Uterus (tissue), 4 donors: ENCODE results near the gene USP14. TPM values are rescaled to one million over a fixed set of nuclear protein-coding genes. Genes with fewer than 3 reads are reported as not detected.

ENCODE experiments used
- DNase-seq, 2 donors: peaks; one replicate each; pipeline ENCODE4 v3.0.0-alpha.2; 2019 to 2020
- H3K27ac ChIP-seq, 2 donors: fragments of 200-600 bp; sonication (generic); 1 replicate in 1 of 2; 2 replicates in 1 of 2; pipeline ENCODE4 v1.5.1; 2016 to 2018
- H3K27me3 ChIP-seq, 2 donors: fragments of 200-600 bp; sonication (generic); one replicate each; pipeline ENCODE4 v1.5.1; 2018 to 2019; ENCODE audit warnings: control low read depth in 1 of 2
- H3K36me3 ChIP-seq, 2 donors: fragments of 200-600 bp; sonication (generic); one replicate each; pipeline ENCODE4 v1.5.1; 2019; ENCODE audit warnings: control low read depth in 1 of 2
- H3K4me1 ChIP-seq, 2 donors: fragments of 200-600 bp; sonication (generic); one replicate each; pipeline ENCODE4 v1.5.1; 2018 to 2019; ENCODE audit warnings: control low read depth in 1 of 2
- H3K4me3 ChIP-seq, 2 donors: fragments of 200-600 bp; sonication (generic); 1 replicate in 1 of 2; 2 replicates in 1 of 2; pipeline ENCODE4 v1.5.1; 2018 to 2019; ENCODE audit warnings: mild to moderate bottlenecking in 1 of 2
- H3K9me3 ChIP-seq, 2 donors: fragments of 200-600 bp; sonication (generic); one replicate each; pipeline ENCODE4 v1.5.1; 2019; ENCODE audit warnings: control low read depth in 1 of 2
- POLR2A ChIP-seq, 2 donors: fragments of 450-650 bp; IDR thresholded peaks; one replicate each; pipeline ENCODE4 v1.6.1; 2016; ENCODE audit warnings: antibody characterized with exemption in 2 of 2, mild to moderate bottlenecking in 1 of 2, moderate library complexity in 1 of 2
- intact Hi-C: fragments of 100-400 bp; cut with DNase I; formaldehyde crosslinking; loops from one replicate; pipeline ENCODE4 v1.15.1; 2023; ENCODE audit warnings: low total_unique reads
- total RNA-seq, 4 donors: library from RNA; depleted of rRNA in 3 of 4; stranded (reverse); fragments of >200 nt in 3 of 4; gene quantifications; one replicate each; pipeline versions ENCODE4 v1.1.0 to v1.2.4, GENCODE V29; 2014 to 2023
- TF ChIP-seq, protein P1 (sequence below), 4 experiments: fragments of 200-600 bp in 2 of 4; fragments of 450-650 bp in 2 of 4; sonication (generic) in 2 of 4; IDR thresholded peaks; one replicate each; pipeline ENCODE4 v1.5.1; 2016 to 2019; ENCODE audit warnings: antibody characterized with exemption in 4 of 4, mild to moderate bottlenecking in 2 of 4, moderate library complexity in 1 of 4
- donor health status: DM: yes; HTN: yes; CAD: no.

USP14 gene
- total RNA-seq, 4 donors from 2014 or later = 52.5 to 86.1 (median 60.4) TPM

DNA sequence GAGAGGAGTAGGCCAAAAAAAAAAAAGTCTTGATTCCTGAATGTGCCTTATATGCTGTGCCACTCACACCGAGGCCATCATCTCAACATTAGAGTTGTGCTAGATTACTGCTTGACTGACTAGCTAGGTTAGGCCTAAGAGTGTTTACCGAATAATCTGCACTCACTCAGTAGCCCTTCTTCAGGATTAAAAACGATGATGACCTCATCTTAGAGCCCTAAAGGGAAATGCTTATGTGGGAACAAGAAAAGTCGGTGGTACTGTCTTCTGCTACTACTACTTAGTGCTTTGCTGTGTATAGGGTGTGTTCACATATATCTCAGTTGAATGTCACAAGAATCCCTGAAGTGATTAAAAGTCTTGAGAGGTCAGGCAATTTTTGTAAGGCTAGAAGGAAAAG lies 55.1 kb downstream of the USP14 start:
- no peak overlapping the region for H3K27ac ChIP-seq
- no peak for DNase-seq
- no peak for TF ChIP-seq POLR2A (IDR thresholded peaks at IDR 0.05)
- TF ChIP-seq, protein P1, sequence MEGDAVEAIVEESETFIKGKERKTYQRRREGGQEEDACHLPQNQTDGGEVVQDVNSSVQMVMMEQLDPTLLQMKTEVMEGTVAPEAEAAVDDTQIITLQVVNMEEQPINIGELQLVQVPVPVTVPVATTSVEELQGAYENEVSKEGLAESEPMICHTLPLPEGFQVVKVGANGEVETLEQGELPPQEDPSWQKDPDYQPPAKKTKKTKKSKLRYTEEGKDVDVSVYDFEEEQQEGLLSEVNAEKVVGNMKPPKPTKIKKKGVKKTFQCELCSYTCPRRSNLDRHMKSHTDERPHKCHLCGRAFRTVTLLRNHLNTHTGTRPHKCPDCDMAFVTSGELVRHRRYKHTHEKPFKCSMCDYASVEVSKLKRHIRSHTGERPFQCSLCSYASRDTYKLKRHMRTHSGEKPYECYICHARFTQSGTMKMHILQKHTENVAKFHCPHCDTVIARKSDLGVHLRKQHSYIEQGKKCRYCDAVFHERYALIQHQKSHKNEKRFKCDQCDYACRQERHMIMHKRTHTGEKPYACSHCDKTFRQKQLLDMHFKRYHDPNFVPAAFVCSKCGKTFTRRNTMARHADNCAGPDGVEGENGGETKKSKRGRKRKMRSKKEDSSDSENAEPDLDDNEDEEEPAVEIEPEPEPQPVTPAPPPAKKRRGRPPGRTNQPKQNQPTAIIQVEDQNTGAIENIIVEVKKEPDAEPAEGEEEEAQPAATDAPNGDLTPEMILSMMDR (IDR thresholded peaks at IDR 0.05) = no peak
- no peak overlapping the region for H3K4me3 ChIP-seq
- H3K9me3 ChIP-seq = no peaks in the 10 kb centered on the region
- intact Hi-C loops = no loop called here
- no peaks in the 10 kb centered on the region for H3K27me3 ChIP-seq
- H3K36me3 ChIP-seq = no peaks in the 10 kb centered on the region
- H3K4me1 ChIP-seq = no peaks in the 10 kb centered on the region

DNA sequence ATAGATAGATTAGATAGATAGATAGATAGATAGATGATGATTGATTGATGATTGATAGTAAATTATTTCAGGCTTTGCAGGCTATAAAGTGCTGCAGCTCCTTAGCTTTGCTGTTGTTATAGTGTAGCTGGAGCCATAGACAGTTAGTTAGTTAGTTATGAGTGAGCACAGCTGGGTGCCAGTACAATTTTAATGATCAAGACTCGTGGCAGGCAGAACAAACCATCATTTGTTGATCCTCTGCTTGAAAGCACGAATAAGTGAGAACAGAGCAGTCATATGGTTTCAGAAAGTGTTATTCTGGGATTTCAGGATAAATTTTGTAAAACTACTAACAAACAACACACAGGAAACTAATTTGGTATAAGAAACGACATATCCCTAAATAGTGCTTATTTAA lies 55.6 kb downstream of the USP14 start:
- Histone ChIP-seq H3K27me3 (no peaks in the 10 kb centered on the region), H3K4me1 (no peaks in the 10 kb centered on the region), H3K27ac (no peak overlapping the region), H3K36me3 (no peaks in the 10 kb centered on the region), H3K4me3 (no peak overlapping the region), H3K9me3 (no peaks in the 10 kb centered on the region)
- DNase-seq = no peak
- no peak for TF ChIP-seq POLR2A (IDR thresholded peaks at IDR 0.05)
- TF ChIP-seq, protein P1 (IDR thresholded peaks at IDR 0.05) = no peak
- intact Hi-C loops = no loop called here

DNA sequence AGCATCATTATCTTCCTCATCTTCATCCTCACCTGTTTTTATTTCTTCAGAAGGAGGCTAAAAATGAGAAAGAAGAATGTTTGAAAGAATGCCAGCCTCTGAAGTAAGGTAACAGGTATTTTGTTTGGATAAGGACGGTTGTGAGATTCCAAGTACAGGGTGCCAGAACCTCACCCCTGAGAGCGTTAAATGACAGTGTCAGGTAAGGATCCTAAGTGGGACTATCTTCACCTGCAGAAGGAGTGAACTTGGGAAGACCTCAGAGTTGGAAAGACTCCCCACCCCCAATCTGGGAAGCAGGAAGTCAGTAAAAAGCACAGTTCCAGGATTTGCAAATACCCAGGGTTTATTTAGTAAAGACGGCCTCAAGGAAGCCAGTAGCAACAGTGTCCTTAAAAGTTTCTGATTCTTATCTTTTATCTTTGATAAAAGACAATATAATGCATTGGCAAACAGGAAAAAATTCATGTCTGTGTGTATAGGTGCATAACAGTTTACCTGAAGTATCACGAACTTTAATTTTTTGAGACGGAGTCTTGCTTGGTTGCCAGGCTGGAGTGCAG lies 57.2 kb downstream of the USP14 start:
- Histone ChIP-seq H3K9me3 (no peaks in the 10 kb centered on the region), H3K4me3 (no peak overlapping the region), H3K27me3 (no peaks in the 10 kb centered on the region), H3K27ac (no peak overlapping the region), H3K4me1 (no peaks in the 10 kb centered on the region), H3K36me3 (no peaks in the 10 kb centered on the region)
- TF ChIP-seq, protein P1 (IDR thresholded peaks at IDR 0.05) = no peak
- no peak for TF ChIP-seq POLR2A (IDR thresholded peaks at IDR 0.05)
- DNase-seq = no peak
- intact Hi-C loops = no loop called here

DNA sequence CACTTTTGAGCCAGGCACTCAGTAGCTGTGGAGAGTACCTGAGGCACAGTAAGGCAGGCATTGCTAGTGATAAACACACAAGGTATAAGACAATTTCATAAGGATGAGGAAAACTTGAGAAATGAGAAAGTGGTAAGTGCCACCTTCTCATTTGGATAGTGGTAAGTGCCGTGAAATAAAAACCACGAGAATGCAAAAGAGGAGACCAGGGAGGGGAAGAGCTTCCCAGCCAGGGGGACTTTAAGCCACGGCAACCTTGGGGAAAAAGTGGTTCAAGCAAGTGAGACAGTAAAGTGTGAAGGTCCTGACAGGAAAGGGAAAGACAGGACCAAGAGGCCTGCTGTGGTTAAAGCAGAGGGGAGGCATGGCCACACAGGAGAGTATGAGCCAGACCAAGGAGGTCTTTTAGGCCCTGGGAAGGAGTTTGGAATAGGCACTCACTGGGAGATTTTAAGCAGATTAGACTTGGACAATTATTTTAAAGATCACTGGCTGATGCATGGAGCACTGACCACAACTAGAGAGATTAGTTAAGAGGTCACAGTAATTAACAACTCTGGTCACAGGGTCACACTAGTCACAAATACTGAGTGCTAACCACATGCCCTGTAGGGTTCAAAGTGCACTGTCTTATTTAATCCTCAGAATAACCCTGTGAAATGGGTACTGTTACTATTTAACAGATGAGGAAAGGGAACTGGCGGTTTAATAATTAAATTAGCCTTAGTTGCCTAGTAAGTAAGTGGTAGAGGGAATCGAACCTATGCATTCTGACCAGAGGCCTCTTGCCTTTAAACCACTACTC lies 59.4 kb downstream of the USP14 start:
- no peaks in the 10 kb centered on the region for H3K9me3 ChIP-seq
- H3K36me3 ChIP-seq = no peaks in the 10 kb centered on the region
- TF ChIP-seq POLR2A (IDR thresholded peaks at IDR 0.05) = no peak
- TF ChIP-seq, protein P1 (IDR thresholded peaks at IDR 0.05) = no peak
- intact Hi-C loops = no loop called here
- no peaks in the 10 kb centered on the region for H3K27me3 ChIP-seq
- DNase-seq = no peak
- no peak overlapping the region for H3K27ac ChIP-seq
- no peak overlapping the region for H3K4me3 ChIP-seq
- H3K4me1 ChIP-seq = no peaks in the 10 kb centered on the region

DNA sequence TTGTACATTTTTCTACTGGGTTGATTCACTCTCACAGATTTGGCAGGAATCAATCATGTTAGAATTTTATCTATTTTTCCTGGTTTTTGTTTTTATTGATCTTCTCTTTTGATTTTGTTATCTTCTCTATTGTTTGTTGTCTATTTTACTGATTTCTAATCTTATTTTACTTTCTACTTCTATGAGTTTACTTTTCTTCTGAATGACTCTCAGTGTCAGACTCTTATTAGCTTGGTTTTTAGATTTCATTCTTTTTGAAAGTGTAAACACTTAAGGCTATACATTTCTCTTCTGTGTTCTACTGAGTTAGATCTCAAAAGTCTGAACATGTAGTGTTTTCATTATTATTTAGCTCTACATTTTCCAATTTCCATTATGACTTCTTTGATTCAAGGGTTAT lies 62.4 kb downstream of the USP14 start:
- DNase-seq = no peak
- no peaks in the 10 kb centered on the region for H3K27me3 ChIP-seq
- H3K4me3 ChIP-seq = no peak overlapping the region
- intact Hi-C loops = no loop called here
- no peaks in the 10 kb centered on the region for H3K9me3 ChIP-seq
- no peaks in the 10 kb centered on the region for H3K4me1 ChIP-seq
- no peak overlapping the region for H3K27ac ChIP-seq
- H3K36me3 ChIP-seq = no peaks in the 10 kb centered on the region
- no peak for TF ChIP-seq POLR2A (IDR thresholded peaks at IDR 0.05)
- TF ChIP-seq, protein P1 (IDR thresholded peaks at IDR 0.05) = no peak
